DOHH2 (cell line): ENCODE results near the gene ITGB5.
A peak's percentile ranks its signal among the peaks of the same experiment; 100 is the strongest.

ENCODE experiments used
- H3F3A ChIP-seq: fragments of 200-600 bp; sonication (generic), shearing (Covaris generic); 2 replicates; pipeline ENCODE4 v1.6.0; 2016; ENCODE audit warnings: antibody characterized with exemption, mild to moderate bottlenecking; ENCODE audit not compliant: control insufficient read depth, insufficient read depth
- H3K27ac ChIP-seq: fragments of 200-600 bp; sonication (generic); 2 replicates; pipeline ENCODE4 v1.5.1; 2014; ENCODE audit warnings: low read depth, mild to moderate bottlenecking, low read length, moderate library complexity
- H3K27me3 ChIP-seq: fragments of 200-600 bp; sonication (generic); 2 replicates; pipeline ENCODE4 v1.6.1; 2014; ENCODE audit warnings: mild to moderate bottlenecking, low read length, mixed read lengths; ENCODE audit not compliant: control insufficient read depth
- H3K36me3 ChIP-seq: fragments of 200-600 bp; sonication (generic); 2 replicates; pipeline ENCODE4 v1.6.1; 2014; ENCODE audit warnings: mild to moderate bottlenecking, low read length, moderate library complexity, mixed read lengths; ENCODE audit not compliant: control insufficient read depth
- H3K4me1 ChIP-seq: fragments of 200-600 bp; sonication (generic); 2 replicates; pipeline ENCODE4 v1.6.1; 2014; ENCODE audit warnings: mild to moderate bottlenecking, low read length, mixed read lengths; ENCODE audit not compliant: control insufficient read depth
- H3K4me2 ChIP-seq: fragments of 200-600 bp; sonication (generic); 2 replicates; pipeline ENCODE4 v1.6.0; 2014; ENCODE audit warnings: mild to moderate bottlenecking, low read length, moderate library complexity
- H3K4me3 ChIP-seq: fragments of 200-600 bp; sonication (generic); 2 replicates; pipeline ENCODE4 v1.5.1; 2014; ENCODE audit warnings: mild to moderate bottlenecking, low read length, mixed read lengths
- H3K79me2 ChIP-seq: fragments of 200-600 bp; sonication (generic); 2 replicates; pipeline ENCODE4 v1.6.1; 2014; ENCODE audit warnings: mild to moderate bottlenecking, low read length, mixed read lengths; ENCODE audit not compliant: control insufficient read depth
- H3K9me2 ChIP-seq: fragments of 200-600 bp; sonication (generic); replicated peaks from 2 replicates; pipeline ENCODE4 v1.6.1; 2014; ENCODE audit warnings: mild to moderate bottlenecking, low read length, mixed read lengths; ENCODE audit not compliant: control insufficient read depth
- H3K9me3 ChIP-seq: fragments of 200-600 bp; sonication (generic); 2 replicates; pipeline ENCODE4 v1.6.1; 2014; ENCODE audit warnings: antibody characterized with exemption, low read length, mixed read lengths; ENCODE audit not compliant: control insufficient read depth, insufficient read depth
- H4K20me1 ChIP-seq: fragments of 200-600 bp; sonication (generic); 2 replicates; pipeline ENCODE4 v1.6.0; 2014; ENCODE audit warnings: low read depth, mild to moderate bottlenecking, antibody characterized with exemption, low read length, moderate library complexity; ENCODE audit not compliant: control insufficient read depth, insufficient read depth
- EZH2phosphoT487 ChIP-seq: fragments of 200-600 bp; sonication (generic); IDR thresholded peaks from 2 replicates; pipeline ENCODE4 v1.6.1; 2017; ENCODE audit warnings: borderline replicate concordance, mild to moderate bottlenecking, antibody characterized with exemption, low read length, moderate library complexity, mixed read lengths
- TF ChIP-seq, protein P1 (sequence below): fragments of 200-600 bp; sonication (generic); IDR thresholded peaks from one replicate; pipeline ENCODE4 v1.5.1; 2014; ENCODE audit warnings: antibody characterized with exemption, mild to moderate bottlenecking, low read depth, low read length; ENCODE audit not compliant: poor library complexity, severe bottlenecking

The ITGB5 gene

DNA sequence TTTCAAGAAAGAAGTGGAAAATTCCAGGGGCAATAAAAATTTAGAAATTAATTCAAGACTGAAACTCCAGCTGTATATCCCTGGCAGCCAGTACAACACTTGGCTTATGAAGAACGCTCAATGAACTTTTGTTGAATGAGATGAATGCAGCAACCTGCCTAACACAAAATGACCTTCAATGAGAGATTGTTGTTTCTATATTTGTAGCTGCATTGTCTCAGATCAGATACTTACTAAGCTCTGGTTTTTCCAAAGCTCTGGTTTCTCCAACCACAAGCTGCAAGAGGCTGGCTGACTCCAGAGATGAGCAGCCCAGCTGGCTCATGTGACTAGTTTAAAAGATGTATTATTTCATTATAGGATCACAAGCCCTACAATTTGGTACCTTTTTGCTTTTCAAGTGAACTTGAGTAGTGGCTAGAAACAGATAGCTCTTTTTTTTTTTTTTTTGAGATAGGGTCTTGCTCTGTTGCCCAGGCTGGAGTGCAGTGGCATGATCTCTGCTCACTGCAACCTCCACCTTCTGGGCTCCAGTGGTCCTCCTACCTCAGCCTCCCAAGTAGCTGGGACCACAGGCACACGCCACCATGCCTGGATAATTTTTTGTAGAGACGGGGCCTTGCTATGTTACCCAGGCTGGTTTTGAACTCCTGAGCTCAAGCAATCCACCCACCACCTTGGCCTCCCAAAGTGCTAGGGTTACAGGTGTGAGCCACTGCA lies 99.5 kb downstream of the ITGB5 start:
- Histone ChIP-seq H3K27ac (no peak overlapping the region), H3K9me2 (no peaks in the 10 kb centered on the region)

DNA sequence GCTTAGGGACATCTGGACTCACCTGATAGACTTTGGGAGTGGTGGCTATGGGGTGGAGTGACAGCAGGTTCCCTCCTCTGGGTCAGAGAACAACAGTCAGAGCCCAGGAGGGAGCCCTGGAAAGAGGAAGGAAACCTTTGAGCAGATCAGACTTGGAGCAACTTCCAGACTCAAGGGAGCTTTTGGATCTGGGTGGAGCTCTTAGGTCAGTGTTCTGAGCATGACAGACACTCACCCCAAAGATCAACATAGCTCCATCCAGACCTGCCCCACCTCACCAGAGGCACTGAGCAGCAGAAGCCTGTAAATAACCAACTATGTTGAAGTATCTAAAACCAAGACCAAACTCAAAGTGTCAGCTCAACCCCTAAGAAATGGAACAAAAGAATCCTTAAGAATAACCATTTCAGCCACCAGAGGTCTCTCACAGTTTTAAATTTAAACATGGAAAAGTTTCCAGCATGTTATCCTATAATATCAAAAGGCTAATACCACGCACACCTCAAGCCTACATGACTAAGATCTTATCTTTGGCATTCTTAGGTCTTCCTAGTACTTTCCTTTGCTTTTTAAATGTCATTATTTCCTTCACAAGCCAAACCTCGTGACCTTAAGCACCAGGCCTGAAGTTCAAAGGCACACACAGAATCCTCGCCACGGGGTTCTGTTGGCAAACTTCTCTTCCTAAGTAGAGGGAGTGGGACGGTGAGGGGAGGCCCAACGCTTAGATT lies 100.5 kb downstream of the ITGB5 start:
- peaks cover 4% of the 10 kb centered on the region for H3K27me3 ChIP-seq
- H3K9me3 ChIP-seq = no peaks in the 10 kb centered on the region
- no peak overlapping the region for H3K4me3 ChIP-seq
- H3F3A ChIP-seq = no peaks in the 10 kb centered on the region
- no peaks in the 10 kb centered on the region for H3K9me2 ChIP-seq
- H3K4me1 ChIP-seq = no peaks in the 10 kb centered on the region
- H3K4me2 ChIP-seq = no peak overlapping the region
- no peak overlapping the region for H3K27ac ChIP-seq
- H4K20me1 ChIP-seq = no peaks in the 10 kb centered on the region
- TF ChIP-seq, protein P1, sequence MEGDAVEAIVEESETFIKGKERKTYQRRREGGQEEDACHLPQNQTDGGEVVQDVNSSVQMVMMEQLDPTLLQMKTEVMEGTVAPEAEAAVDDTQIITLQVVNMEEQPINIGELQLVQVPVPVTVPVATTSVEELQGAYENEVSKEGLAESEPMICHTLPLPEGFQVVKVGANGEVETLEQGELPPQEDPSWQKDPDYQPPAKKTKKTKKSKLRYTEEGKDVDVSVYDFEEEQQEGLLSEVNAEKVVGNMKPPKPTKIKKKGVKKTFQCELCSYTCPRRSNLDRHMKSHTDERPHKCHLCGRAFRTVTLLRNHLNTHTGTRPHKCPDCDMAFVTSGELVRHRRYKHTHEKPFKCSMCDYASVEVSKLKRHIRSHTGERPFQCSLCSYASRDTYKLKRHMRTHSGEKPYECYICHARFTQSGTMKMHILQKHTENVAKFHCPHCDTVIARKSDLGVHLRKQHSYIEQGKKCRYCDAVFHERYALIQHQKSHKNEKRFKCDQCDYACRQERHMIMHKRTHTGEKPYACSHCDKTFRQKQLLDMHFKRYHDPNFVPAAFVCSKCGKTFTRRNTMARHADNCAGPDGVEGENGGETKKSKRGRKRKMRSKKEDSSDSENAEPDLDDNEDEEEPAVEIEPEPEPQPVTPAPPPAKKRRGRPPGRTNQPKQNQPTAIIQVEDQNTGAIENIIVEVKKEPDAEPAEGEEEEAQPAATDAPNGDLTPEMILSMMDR = peak; percentile 26
- no peak for TF ChIP-seq EZH2phosphoT487
- no peaks in the 10 kb centered on the region for H3K36me3 ChIP-seq
- no peaks in the 10 kb centered on the region for H3K79me2 ChIP-seq

More for the DNA sequence above, 99.5 kb downstream of the ITGB5 start:
- Histone ChIP-seq H3F3A (no peaks in the 10 kb centered on the region), H3K79me2 (no peaks in the 10 kb centered on the region), H3K36me3 (no peaks in the 10 kb centered on the region), H3K27me3 (peaks cover 6% of the 10 kb centered on the region; the same call in 1 of the 2 replicates), H4K20me1 (no peaks in the 10 kb centered on the region), H3K4me3 (no peak overlapping the region), H3K4me2 (no peak overlapping the region), H3K4me1 (no peaks in the 10 kb centered on the region), H3K9me3 (no peaks in the 10 kb centered on the region)
- TF ChIP-seq EZH2phosphoT487 = no peak
- TF ChIP-seq, protein P1 = no peak

DNA sequence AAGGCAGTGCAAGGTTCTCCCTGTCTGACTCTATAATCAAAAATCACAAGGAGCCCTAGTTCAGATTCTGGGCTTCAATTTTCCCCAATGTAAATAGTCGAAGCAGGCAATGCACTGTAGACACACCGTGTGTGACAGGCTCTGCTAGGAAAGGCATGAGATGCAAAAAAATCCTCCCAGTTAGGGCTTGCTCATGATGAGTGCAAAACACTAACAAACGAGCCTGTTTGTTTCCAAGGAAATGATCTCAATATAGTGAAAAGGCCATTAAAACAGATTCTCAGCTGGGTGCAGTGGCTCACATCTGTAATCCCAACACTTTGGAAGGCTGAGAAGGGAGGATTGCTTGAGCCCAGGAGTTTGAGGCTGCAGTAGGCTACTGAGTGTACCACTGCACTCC lies 101.2 kb downstream of the ITGB5 start:
- Histone ChIP-seq H3K4me3 (no peak overlapping the region), H3K36me3 (no peaks in the 10 kb centered on the region), H4K20me1 (no peaks in the 10 kb centered on the region), H3K4me1 (peaks cover under 1% of the 10 kb centered on the region; the same call in 1 of the 2 replicates), H3K27ac (no peak overlapping the region), H3K4me2 (no peak overlapping the region), H3K9me3 (no peaks in the 10 kb centered on the region), H3K79me2 (no peaks in the 10 kb centered on the region), H3K27me3 (no peaks in the 10 kb centered on the region; the same call in 1 of the 2 replicates), H3F3A (no peaks in the 10 kb centered on the region), H3K9me2 (no peaks in the 10 kb centered on the region)
- TF ChIP-seq EZH2phosphoT487 = no peak
- TF ChIP-seq, protein P1 = no peak
